ENCODE measurements around the gene CACHD1.

- no peak for TF ChIP-seq CTCF (conservative IDR thresholded peaks at IDR 0.05; ENCODE audit: low read depth, low read length)
- no peak for TF ChIP-seq CEBPB (IDR thresholded peaks at IDR 0.05; ENCODE audit: low read depth, low read length)
- no peak for TF ChIP-seq RCOR1 (IDR thresholded peaks at IDR 0.05; ENCODE audit: insufficient replicate concordance, low read length)
- TF ChIP-seq CHD1 (IDR thresholded peaks at IDR 0.05; ENCODE audit: low read depth, low read length), result no peak
Observed at GRCh38 chr1:64472040-64472376, 2.1 kb downstream of the CACHD1 start.
